NCI-H146 treated with DMSO at 0.1 percent for 48 hours (cell line): ENCODE results near the gene LLGL2.
A peak's percentile ranks its signal among the peaks of the same experiment; 100 is the strongest.

Experiments used
- DNase-seq: peaks from one replicate; lab custom pipeline; 2025; ENCODE audit not compliant: unreplicated experiment; lab: John Stamatoyannopoulos, UW

LLGL2 gene

DNA sequence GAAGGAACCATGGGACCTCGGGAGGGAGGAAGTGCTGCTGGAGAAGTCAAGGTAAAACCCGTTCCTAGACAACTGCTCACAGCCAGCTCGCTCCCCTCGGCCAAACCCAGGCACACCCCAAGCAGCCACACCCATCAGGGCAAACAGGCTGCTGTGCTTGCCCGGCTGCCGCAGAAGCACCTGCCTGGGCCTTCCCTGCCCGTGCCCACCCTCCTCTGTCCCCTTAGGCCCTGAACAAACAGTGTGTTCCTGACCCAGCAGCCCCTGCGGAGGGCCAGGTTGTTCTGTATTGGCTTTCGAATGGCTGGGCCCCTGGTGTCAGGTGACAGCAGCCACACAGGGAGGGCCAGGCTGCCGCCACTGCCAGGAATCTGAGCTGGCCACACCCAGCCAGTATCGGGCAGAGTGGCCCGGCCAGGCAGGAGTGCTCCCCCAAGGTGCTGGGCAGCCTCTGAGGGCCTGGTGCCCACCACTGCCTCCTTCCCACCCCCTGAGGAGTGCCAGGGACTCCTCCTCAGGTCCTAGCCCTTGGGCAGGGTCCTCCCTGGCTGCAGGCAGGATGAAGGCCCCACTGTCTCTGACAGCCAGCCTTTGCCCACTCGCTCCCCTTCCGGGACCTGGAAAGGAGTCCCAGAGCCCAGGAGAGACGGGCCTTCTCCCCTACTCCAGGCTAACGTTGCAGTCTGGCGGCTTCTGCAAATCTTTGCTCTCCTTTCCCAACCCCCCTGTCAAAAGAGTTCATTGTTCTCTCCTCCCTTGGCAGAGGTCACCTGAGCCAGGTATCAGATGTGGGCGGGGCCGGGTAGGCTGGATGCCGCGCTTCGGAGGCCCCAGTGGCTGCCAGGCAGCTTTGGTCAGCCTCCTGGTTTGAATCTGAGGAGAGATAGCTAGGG, 24.0 kb downstream of the LLGL2 start:
- peak; percentile 76 for DNase-seq

DNA sequence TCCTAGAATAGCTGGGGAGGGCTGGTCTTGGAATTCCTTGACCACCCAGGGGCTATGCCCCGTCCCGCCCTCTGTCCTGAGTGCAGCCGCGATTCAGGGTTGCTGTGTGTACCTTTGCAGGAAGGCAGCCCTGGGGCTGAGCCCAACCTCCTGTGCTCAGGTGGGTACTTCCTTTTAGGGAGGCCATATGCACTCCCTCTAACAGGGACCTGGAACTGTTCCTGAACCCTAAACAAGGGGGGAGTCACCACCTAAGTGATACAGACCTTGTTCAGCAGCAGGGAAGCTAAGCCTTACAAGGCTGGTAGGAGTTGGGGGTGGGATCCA, 24.6 kb downstream of the LLGL2 start:
- DNase-seq: peak; percentile 36

DNA sequence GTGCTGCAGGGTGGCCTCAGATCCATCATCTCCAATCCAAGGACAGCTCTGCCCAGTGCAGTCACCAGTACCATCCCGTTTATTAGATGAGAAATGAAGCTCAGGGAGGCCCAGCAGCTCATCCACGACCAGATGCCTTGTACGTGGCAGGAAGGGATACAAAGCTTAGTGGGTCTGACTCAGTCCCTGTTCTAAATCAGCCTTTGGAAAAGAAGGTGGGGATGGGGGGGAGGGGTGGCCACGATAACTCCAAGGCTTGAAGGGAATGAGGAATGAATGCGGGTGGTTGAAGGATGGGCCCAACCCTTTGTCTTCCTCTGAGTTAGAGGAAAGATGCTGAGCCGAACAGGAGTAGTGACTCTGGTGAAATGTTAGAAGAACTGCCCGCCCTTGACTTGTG, 25.8 kb downstream of the LLGL2 start:
- no peak for DNase-seq

DNA sequence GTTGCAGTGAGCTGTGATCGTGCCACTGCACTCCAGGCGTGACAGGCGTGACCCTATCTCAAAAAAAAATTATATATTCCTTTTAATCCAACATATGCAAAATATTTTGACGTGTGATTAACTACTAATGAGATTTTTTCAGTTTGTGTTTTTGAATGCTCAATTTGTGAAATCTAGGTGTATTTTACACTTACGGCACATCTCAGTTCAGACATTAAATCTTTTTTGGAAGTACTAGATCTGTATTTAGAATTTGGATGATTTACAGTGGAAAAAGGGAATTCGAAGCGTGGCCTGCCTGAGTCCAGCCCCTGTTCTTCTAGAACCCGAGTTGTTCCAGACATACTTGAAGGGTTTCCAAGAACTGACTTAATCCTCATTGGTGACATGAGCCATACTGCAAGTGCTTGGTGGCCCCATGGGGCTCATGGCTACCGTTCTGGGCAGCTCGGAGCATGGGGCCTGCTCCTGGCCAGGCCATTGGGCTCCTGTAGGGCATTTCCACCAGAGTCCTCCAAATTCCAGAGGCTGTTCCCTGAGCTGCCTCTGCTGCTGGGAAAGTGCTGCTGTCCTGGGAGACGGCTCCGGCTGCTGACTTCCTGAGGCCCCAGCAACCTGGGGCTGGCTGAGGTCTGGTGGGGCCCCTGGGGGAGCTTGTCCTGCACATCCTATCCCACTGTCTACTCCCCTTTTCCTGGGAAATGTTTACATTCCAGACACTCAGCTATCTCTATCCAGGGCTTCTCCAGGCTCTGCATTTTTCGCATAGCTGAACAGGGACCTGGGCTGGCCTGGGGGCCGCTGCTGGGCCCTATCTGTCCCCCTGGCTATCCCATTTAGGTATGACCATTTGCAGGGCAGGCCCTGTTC, 27.2 kb downstream of the LLGL2 start:
- DNase-seq: no peak

DNA sequence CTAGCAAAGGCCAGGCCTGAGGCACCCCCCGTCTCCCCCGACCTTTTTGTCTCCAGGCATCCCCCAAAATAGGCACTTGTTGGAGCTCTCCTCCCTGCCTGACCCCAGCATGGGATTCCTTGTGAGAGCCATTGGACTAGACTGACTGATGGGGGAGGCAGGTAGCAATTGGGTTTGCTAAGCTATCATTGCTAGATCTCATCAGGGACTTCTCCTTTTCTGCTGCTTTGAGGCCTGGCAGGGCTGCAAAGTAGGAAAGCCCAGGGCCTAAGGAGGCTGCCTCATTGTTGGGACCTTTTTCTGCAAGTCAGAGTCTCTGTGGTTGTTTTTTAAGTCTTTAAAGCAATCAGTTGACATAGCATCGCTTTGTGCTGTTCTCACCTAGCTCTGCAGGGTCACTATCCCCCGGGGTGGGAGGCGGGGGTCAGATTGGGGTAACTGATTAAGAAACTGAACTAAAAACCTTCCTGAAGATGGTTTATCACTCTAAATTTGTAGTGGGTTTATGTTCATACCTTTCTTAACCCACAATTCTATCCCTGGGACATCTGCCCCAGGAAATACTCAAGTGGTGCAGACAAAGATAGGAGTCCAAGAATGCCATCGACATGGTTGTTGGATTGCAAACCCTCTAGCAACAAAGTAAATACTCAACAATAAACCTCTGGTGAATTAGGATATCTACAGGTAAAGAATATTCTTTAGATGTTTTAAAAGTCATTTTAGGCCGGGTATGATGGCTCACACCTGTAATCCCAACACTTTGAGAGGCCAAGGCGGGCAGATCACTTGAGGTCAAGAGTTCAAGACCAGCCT, 28.0 kb downstream of the LLGL2 start:
- no peak for DNase-seq

DNA sequence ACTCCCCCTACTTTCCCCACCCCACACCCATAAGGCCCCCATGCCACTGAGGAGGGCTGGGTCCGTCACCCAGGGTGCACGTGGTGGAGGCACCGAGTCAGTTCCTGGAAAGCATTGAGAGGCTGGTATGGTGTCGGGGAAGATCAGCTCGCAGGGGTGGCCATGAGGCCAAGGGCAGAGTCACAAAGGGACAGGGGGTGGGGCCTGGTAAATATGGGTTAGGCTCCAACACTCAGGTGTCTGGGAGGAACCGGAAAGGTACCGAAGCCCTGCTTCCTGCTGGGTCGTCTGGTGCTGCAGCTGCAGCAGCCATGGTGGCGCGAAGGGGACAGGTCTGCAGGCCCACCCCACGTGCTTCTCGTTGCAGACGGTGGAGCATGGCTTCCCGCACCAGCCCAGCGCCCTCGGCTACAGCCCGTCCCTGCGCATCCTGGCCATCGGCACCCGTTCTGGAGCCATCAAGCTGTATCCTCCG, 30.2 kb downstream of the LLGL2 start:
- no peak for DNase-seq

DNA sequence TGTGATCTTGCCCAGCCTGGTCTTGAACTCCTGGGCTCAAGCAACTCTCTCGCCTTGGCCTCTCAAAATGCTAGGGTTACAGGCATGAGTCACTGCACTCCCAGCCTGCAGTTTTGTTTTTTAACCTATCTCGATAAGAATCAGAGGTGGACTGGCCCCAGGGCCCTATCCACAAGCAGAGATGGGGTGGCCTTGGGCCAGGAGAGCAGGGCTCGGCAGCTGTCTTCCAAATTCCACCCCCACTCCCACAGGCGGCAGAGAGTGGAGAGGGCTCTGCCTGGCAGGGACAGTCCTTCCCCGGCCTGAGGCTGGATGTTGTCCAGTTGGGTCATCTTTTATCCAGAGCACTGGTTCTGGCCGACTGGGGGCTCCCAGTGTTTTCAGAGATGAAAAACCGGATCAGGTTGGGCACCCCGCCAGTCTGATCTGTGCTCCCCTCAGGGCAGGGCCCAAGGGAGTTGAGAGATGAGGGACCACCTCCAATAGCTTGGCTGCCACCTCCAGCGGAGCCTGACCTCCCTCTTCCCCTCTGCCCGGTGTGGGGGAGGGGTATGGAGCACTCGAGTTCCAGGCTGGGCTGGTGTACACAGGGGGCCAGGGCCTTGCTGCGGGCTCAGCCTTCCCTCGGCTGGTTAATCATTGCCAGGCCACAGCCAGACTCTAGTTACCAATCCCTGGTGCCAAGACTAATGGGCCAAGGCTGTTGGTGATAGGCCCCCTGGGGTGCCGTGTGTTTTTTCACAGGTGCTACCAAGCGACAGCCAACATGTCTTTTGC, 31.8 kb downstream of the LLGL2 start:
- no peak for DNase-seq

DNA sequence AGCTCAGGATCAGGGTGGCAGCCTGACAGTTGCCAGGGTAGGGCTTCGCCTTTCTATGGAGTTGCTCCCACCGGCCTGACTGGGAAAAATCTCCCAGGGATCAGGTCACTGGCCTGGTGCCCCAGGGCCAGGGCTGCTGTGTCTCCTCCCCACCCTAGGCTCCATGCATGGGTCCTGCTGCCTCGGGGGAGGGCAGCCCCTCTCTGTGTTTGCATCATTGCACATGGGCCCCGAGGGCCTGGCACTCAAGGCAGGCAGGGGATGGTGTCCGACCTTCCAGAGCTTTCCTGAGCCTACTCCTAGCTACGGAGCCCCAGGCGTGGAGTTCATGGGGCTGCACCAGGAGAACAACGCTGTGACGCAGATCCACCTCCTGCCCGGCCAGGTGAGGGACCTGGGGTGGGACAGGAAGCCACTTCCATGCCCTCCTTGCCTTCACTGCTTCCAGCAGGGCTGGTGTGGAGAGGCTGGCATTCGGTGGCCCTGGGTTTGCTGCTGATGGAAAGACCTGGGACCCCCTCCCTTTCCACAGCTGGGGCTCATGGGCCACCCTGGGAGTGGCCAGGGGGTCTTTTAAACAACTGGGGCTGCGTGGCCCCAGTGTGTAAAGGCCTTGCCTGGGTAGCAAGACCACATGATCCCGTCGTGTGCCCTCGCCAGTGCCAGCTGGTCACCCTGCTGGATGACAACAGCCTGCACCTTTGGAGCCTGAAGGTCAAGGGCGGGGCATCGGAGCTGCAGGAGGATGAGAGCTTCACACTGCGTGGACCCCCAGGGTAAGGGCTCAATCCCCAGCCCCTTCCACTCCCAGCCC, 32.6 kb downstream of the LLGL2 start:
- DNase-seq: no peak

DNA sequence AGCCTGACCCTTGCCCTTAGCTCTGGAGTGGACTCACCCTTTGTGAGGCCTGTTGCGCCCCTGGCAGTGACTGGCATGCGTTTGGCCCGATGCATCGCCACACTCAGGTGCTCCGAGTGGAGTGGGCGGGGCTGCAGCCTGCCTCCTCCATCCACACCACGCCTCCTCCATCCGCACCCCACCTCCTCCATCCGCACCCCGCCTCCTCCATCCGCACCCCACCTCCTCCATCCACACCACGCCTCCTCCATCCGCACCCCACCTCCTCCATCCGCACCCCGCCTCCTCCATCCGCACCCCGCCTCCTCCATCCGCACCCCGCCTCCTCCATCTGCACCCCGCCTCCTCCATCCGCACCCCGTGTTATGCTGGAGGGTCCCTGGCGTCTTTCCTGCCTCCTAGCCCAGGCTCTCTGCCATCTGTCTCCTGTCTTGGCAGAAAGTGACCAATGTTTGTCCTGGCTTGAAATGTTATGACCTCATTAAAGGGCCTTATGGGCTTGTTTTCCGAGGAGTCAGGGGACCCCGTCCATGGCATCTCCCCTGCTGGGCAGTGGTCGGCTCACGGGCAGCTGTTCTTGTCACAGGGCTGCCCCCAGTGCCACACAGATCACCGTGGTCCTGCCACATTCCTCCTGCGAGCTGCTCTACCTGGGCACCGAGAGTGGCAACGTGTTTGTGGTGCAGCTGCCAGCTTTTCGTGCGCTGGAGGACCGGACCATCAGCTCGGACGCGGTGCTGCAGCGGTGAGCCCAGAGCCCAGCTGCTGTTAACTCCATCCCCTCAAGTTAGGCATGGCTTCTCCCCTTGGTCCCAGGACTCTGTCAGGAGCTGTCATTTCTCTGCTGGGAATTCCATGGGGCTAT, 33.4 kb downstream of the LLGL2 start:
- DNase-seq: no peak

DNA sequence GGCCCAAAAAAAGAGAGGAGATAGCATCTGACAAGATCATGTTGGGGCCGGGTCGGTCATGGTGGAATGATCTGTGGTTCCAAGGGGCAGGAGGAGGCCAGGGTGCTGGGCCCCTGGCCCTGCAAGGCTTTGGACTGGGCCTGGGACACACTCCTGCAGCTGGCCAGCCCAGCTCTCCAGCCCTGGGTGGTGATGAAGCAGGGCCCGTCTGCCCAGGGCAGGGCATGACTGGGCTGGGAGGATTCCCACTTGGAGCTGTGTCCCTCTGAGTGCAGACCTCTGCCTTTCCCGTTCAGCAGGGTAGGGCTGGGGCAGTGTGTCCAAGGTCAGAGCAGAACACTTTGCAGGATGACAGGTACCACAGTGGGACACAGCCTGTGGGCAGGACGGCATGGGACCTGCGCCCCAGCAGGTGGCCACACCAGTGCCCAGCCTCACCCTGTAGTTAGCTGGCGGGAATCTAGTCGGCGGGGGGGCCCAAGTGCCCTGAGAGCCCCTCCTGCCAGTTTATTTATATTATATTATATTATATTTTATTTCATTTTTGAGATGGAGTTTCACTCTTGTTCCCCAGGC, 34.5 kb downstream of the LLGL2 start:
- no peak for DNase-seq

DNA sequence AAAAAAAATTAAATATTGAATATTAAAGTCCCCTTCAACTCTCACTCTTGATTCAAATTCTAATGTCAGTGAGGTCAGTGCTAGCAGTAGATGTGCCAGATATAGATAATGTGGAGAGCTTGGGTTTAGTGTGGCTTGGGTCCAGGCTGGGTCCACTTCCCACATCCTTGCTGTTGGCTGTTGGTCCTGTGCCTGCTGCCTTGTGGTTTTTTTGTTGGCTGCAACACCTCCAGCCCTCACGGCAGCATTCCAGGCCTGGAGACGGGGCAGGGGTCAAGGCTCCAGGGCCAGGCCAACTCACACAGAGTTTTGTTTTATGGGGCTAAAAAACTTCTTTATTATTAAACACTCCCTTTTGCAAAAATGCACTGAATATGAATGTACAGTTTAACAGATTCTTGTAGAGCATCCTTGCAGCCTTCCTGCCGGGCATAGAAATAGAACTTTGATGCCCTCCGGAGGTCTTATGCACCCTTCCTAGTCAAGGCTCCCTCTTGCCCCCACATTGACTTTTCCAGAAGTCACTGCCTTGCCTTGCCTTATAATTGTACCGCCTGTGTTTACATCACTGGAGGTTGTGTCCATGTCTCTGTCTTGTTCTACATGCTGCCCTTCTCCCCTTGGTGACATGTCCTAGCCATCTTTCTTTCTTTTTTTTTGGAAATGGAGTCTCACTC, 36.6 kb downstream of the LLGL2 start:
- no peak for DNase-seq

DNA sequence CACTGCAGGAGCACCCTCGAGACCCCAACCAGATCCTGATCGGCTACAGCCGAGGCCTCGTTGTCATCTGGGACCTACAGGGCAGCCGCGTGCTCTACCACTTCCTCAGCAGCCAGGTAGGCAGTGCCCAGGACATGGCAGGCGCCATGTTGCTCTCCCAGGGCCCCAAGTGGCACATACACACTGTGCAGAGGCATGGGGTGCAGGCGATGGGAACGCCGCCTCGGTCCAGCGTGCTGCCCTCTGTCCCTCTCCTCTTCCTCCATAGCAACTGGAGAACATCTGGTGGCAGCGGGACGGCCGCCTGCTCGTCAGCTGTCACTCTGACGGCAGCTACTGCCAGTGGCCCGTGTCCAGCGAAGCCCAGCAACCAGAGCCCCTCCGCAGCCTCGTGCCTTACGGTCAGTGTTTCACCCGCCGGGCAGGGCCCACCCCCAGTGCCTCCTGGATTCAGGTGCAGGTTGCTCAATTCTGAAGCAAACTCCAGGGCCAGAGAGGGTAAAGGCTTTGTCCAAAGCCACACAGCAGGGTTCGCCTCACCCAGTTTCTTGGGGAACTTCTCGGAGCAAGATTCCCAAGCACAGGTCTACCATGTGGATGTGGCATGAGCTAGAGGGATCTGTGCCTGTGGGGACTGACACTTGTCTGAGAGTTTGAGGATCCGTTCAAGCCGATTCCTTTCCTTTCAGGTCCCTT, 37.7 kb downstream of the LLGL2 start:
- DNase-seq: no peak

DNA sequence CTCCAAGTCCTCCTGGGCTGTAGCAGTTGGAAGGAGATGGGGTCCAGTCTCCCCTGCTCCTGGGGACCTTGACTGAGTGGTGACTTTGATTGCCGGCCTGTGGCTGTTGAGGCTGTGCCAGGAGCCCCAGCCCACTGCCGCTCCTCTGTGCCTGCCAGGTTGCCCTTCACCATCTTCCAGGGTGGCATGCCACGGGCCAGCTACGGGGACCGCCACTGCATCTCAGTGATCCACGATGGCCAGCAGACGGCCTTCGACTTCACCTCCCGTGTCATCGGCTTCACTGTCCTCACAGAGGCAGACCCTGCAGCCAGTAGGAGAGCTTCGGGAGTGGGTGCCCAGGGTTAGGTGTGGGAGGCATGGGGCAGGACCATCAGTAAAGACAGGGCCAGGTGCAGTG, 38.7 kb downstream of the LLGL2 start:
- DNase-seq: no peak

DNA sequence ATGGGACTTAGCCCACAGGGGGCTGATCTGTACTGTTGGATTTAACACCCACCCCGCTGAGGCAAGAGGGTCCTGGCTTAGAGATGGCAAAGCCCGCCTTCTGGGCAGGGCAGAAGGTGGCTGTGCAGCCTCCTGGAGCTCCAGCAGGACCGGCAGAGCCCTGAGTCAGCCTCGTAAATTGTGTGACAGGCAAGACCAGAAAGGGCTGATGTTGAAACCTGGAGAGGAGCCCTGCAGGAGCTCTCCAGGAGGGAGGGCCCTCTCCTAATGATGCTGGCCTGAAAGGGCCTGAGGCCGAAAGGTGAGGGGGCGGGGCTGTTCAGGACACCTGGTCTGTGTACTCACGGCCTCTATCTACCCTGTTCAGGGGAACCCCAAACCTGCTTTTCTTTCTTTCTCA, 39.6 kb downstream of the LLGL2 start:
- DNase-seq: no peak

DNA sequence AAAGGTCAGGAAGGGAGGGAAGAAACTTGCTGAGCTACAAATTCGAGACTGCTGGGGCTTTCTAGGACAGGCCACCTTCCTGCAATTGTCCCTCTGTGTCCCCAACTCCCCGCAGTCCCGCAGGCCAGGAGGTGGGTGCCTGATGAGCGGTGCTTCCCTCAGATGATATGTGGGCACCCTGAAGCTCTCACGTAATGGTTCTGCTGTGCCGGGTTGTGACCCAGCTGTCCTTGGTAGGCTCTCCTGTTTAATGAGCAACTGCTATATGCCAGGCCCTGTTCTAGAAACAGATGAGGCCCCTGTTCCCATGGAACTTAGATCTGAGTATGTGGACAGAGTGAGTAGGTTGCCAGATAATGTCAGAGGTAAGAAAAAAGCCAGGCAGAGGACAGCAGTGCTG, 40.1 kb downstream of the LLGL2 start:
- no peak for DNase-seq

DNA sequence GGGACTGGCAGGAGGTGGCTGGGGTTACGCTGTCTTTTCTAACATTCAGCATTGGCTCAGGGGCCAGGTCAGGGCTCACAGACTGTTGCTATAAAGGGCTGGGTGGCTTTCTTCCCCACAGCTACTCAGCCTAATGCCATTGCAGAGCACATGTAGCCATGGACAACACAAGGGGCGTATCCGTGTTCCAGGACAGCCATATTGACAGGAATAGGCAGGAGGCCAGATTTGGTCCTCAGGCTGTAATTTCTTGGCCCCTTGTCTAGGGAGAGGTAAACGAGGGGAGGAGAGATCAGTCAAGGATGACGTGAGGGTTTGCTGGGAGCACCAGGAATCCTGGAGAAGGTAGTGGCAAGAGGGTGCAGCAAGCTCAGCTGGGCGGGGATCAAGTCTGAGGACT, 40.9 kb downstream of the LLGL2 start:
- no peak for DNase-seq

DNA sequence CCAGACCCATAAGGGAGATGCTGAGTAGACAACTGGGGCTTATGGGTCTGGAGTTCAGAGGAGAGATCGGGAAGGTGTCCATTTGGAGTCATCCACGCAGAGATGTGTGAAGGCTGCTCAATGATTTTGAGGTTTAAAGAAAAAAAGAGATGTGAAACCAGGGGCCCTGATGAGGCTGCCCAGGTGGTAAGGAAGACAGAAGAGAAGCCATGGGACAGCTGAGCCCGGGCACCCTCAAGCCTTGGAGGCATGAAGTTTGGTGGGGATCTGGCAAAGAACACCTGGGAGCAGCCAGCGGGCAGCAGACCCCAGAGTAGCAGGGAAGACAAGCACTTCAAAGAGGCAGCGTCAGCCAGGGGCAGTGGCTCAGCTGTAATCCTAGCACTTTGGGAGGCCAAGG, 41.3 kb downstream of the LLGL2 start:
- DNase-seq: no peak
